Tibial nerve (tissue), 4 donors: ENCODE measurements around the gene HLA-DMB. TPM values are rescaled to one million over a fixed set of nuclear protein-coding genes. Genes with fewer than 3 reads are reported as not detected.
A peak's percentile ranks its signal among the peaks of the same experiment; 100 is the strongest.

Source experiments
- DNase-seq, 2 donors: peaks; one replicate each; pipeline ENCODE4 v3.0.0-alpha.2; 2019; ENCODE audit warnings: low spot score in 2 of 2
- H3K27ac ChIP-seq, 4 donors: fragments of 200-600 bp; sonication (generic) in 3 of 4; one replicate each; pipeline ENCODE4 v1.5.1; 2017 to 2019; ENCODE audit warnings: mild to moderate bottlenecking in 1 of 4
- H3K27me3 ChIP-seq, 2 donors: fragments of 200-600 bp; sonication (generic) in 1 of 2; one replicate each; pipeline versions ENCODE4 v1.5.1 to v1.6.0; 2017 to 2019
- H3K36me3 ChIP-seq, 3 donors: fragments of 200-600 bp; sonication (generic); one replicate each; pipeline ENCODE4 v1.5.1; 2018 to 2019
- H3K4me1 ChIP-seq, 4 donors: fragments of 200-600 bp; sonication (generic) in 3 of 4; one replicate each; pipeline ENCODE4 v1.5.1; 2017 to 2019
- H3K4me3 ChIP-seq, 4 donors: fragments of 200-600 bp; sonication (generic) in 3 of 4; one replicate each; pipeline ENCODE4 v1.5.1; 2017 to 2019; ENCODE audit warnings: mild to moderate bottlenecking in 1 of 4, moderate library complexity in 1 of 4
- H3K9me3 ChIP-seq, 4 donors: fragments of 200-600 bp; sonication (generic) in 3 of 4; one replicate each; pipeline ENCODE4 v1.5.1; 2017 to 2019
- EP300 ChIP-seq, 2 donors: sonication (generic); formaldehyde crosslinking; IDR thresholded peaks; one replicate each; pipeline ENCODE4 v1.6.1; 2017; ENCODE audit warnings: antibody characterized with exemption in 2 of 2, mild to moderate bottlenecking in 1 of 2
- POLR2A ChIP-seq, 2 donors: fragments of 450-650 bp; IDR thresholded peaks; one replicate each; pipeline ENCODE4 v1.6.1; 2017; ENCODE audit warnings: antibody characterized with exemption in 2 of 2, mild to moderate bottlenecking in 2 of 2, moderate library complexity in 2 of 2
- WGBS, 2 donors: methylation state at CpG; one replicate each; pipeline ENCODE4 v1.1.5; 2018; 5-methylcytosine and 5-hydroxymethylcytosine counted together
- total RNA-seq, 4 donors: library from RNA; depleted of rRNA; stranded (reverse); fragments of >200 nt; gene quantifications; one replicate each; pipeline ENCODE4 v1.1.0, GENCODE V29; 2016
- TF ChIP-seq, protein P1 (sequence below), 5 experiments: fragments of 200-600 bp in 3 of 5; fragments of 450-650 bp in 2 of 5; sonication (generic) in 3 of 5; IDR thresholded peaks; one replicate each; pipeline ENCODE4 v1.5.1; 2016 to 2019; ENCODE audit warnings: antibody characterized with exemption in 5 of 5, mild to moderate bottlenecking in 3 of 5, moderate library complexity in 2 of 5

Gene HLA-DMB
- total RNA-seq, 4 donors from 2014 or later = 15.7 to 85.0 (median 25.5) TPM

GRCh38 chr6:32974541-32975308 lies 33.9 kb upstream of the HLA-DMB start:
- Histone ChIP-seq H3K4me1 (peaks cover 6 to 52% (median 38%) of the 10 kb centered on the region in 4 donors), H3K27me3 (no peaks in the 10 kb centered on the region), H3K4me3 (peak overlapping the region; percentile 48 to 75 (median 64)), H3K27ac (peak overlapping the region in 3 of 4 donors; percentile 36 to 99 (median 52)), H3K9me3 (no peaks in the 10 kb centered on the region), H3K36me3 (peaks cover 4 to 63% (median 38%) of the 10 kb centered on the region in 3 donors)
- TF ChIP-seq, protein P1, sequence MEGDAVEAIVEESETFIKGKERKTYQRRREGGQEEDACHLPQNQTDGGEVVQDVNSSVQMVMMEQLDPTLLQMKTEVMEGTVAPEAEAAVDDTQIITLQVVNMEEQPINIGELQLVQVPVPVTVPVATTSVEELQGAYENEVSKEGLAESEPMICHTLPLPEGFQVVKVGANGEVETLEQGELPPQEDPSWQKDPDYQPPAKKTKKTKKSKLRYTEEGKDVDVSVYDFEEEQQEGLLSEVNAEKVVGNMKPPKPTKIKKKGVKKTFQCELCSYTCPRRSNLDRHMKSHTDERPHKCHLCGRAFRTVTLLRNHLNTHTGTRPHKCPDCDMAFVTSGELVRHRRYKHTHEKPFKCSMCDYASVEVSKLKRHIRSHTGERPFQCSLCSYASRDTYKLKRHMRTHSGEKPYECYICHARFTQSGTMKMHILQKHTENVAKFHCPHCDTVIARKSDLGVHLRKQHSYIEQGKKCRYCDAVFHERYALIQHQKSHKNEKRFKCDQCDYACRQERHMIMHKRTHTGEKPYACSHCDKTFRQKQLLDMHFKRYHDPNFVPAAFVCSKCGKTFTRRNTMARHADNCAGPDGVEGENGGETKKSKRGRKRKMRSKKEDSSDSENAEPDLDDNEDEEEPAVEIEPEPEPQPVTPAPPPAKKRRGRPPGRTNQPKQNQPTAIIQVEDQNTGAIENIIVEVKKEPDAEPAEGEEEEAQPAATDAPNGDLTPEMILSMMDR (IDR thresholded peaks at IDR 0.05) = no peak
- no peak for TF ChIP-seq EP300 (IDR thresholded peaks at IDR 0.05)
- TF ChIP-seq POLR2A (IDR thresholded peaks at IDR 0.05) = no peak
- DNase-seq = no peak
- WGBS, 2 donors = 2 to 4% methylated on average over 9 to 14 of the region's 14 CpGs

GRCh38 chr6:32974016-32974333 lies 33.1 kb upstream of the HLA-DMB start:
- Histone ChIP-seq H3K9me3 (no peaks in the 10 kb centered on the region), H3K36me3 (peaks cover 4 to 55% (median 31%) of the 10 kb centered on the region in 3 donors), H3K4me1 (peaks cover 6 to 46% (median 35%) of the 10 kb centered on the region in 4 donors), H3K4me3 (peak overlapping the region; percentile 48 to 75 (median 64)), H3K27ac (peak overlapping the region; percentile 62 to 100 (median 90)), H3K27me3 (no peaks in the 10 kb centered on the region)
- no peak for TF ChIP-seq POLR2A (IDR thresholded peaks at IDR 0.05)
- no peak for TF ChIP-seq EP300 (IDR thresholded peaks at IDR 0.05)
- TF ChIP-seq, protein P1 (IDR thresholded peaks at IDR 0.05) = no peak
- no peak for DNase-seq
- 0 to 2% methylated on average over 4 of the region's 4 CpGs for WGBS, 2 donors

- 0 to 1% methylated on average over 18 to 23 of the region's 23 CpGs for WGBS, 2 donors
- H3K4me1 ChIP-seq = peaks cover 6 to 44% (median 33%) of the 10 kb centered on the region in 4 donors
- H3K9me3 ChIP-seq = no peaks in the 10 kb centered on the region
- H3K27ac ChIP-seq = peak overlapping the region; percentile 62 to 100 (median 90)
- TF ChIP-seq POLR2A (IDR thresholded peaks at IDR 0.05) (no peak), EP300 (IDR thresholded peaks at IDR 0.05) (no peak)
- TF ChIP-seq, protein P1 (IDR thresholded peaks at IDR 0.05) = no peak
- H3K4me3 ChIP-seq = peak overlapping the region; percentile 48 to 75 (median 64)
- peaks cover 4 to 49% (median 31%) of the 10 kb centered on the region in 3 donors for H3K36me3 ChIP-seq
- no peaks in the 10 kb centered on the region for H3K27me3 ChIP-seq
- peak in 1 of 2 donors; percentile 40 for DNase-seq
These were observed 32.6 kb upstream of the HLA-DMB start for GRCh38 chr6:32973144-32974015.

DNA sequence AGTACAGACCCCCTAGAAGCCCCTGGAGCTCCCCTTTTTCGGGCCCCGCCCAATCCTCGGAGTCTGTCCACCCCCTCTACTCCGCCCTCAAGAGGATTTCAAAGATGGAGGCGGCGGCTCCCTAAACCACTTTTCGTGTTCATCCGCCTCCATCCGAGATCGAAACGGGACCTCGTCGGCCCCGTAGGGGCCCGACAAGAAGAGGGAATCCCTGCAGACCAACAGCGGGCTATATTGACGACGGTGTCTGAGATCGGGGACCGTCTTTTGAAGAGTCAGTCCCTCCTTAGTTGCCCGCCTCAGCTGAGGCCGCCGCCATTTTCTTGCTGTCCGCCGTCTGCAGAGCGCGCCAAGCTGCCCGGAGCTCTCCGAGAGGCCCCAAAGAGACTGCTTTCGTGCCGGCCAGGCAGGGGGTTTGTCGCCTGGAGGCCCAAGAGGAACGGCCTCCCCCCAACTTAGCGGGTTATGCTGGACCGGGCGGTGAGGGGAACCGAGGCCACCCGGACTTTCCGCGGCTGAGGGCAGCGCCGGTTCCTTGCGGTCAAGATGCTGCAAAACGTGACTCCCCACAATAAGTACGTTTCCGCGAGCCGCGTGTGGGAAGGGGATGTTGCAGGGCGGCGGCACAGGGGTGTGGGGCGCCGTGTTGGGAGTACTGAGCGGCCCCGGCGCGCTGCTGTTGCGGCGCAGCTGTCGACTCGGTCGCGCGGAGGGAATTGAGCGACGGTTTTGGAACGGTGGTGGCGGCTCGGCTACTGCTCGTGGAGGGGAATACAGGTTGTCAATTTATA lies 31.7 kb upstream of the HLA-DMB start:
- H3K9me3 ChIP-seq = no peaks in the 10 kb centered on the region
- WGBS, 2 donors = 0% methylated on average over 30 to 69 of the region's 70 CpGs
- peak overlapping the region; percentile 62 to 100 (median 90) for H3K27ac ChIP-seq
- peaks cover 4 to 41% (median 28%) of the 10 kb centered on the region in 3 donors for H3K36me3 ChIP-seq
- H3K4me3 ChIP-seq = peak overlapping the region; percentile 48 to 75 (median 64)
- H3K27me3 ChIP-seq = no peaks in the 10 kb centered on the region
- peaks cover 6 to 36% (median 29%) of the 10 kb centered on the region in 4 donors for H3K4me1 ChIP-seq
- no peak for DNase-seq
- TF ChIP-seq POLR2A (IDR thresholded peaks at IDR 0.05) (no peak), EP300 (IDR thresholded peaks at IDR 0.05) (no peak)
- TF ChIP-seq, protein P1 (IDR thresholded peaks at IDR 0.05) = no peak
